IMR-90 (cell line): ENCODE data around the gene DCAF8L2. TPM values are rescaled to one million over a fixed set of nuclear protein-coding genes. Genes with fewer than 3 reads are reported as not detected.
A peak's percentile ranks its signal among the peaks of the same experiment; 100 is the strongest.

Experiments used
- ATAC-seq: fragments of 200-7000 bp; cut with Tn5 transposase; 2 replicates; pipeline ENCODE4 v1.9.1; 2020; ENCODE audit warnings: low read depth, mild to moderate bottlenecking, moderate library complexity
- BruUV-seq: library from RNA; stranded (reverse); fragments of 400-500 nt; replicated peaks from 2 replicates; lab custom pipeline; 2021; lab: Mats Ljungman, UMichigan
- CTCF ChIA-PET: fragments of 300-600 bp; formaldehyde crosslinking; extraction: SDS; loops from one replicate; lab custom pipeline; 2021; ENCODE audit warnings: antibody characterized with exemption; lab: Yijun Ruan, JAX
- POLR2A ChIA-PET: fragments of 300-600 bp; sonication (Branson Sonifier 250); formaldehyde crosslinking; loops from one replicate; lab custom pipeline; 2022; ENCODE audit warnings: antibody characterized with exemption; ENCODE audit not compliant: unreplicated experiment; lab: Charles Lee
- DNase-seq: peaks from one replicate; pipeline ENCODE4 v3.0.0; 2013
- H2AFZ ChIP-seq: replicated peaks from 2 replicates; pipeline ENCODE3; 2013; ENCODE audit warnings: low read length, mild to moderate bottlenecking; ENCODE audit not compliant: poor library complexity
- H2AK5ac ChIP-seq: 2 replicates; pipeline ENCODE4 v1.6.1; 2013; ENCODE audit warnings: low read depth, low read length, inconsistent platforms
- H2AK9ac ChIP-seq: replicated peaks from 2 replicates; pipeline ENCODE3; 2013; ENCODE audit warnings: mild to moderate bottlenecking, low read depth, low read length, moderate library complexity; ENCODE audit not compliant: poor library complexity
- H2BK120ac ChIP-seq: 2 replicates; pipeline ENCODE4 v1.6.1; 2013; ENCODE audit warnings: low read depth, low read length, inconsistent platforms
- H2BK15ac ChIP-seq: 3 replicates; pipeline ENCODE4 v1.6.1; 2013; ENCODE audit warnings: low read depth, low read length, inconsistent platforms
- H2BK20ac ChIP-seq: 2 replicates; pipeline ENCODE4 v1.6.1; 2013; ENCODE audit warnings: low read depth, mild to moderate bottlenecking, inconsistent platforms, low read length, moderate library complexity
- H2BK5ac ChIP-seq: 2 replicates; pipeline ENCODE4 v1.6.1; 2013; ENCODE audit warnings: mild to moderate bottlenecking, low read depth, low read length, inconsistent platforms; ENCODE audit not compliant: poor library complexity, severe bottlenecking
- H3K14ac ChIP-seq: replicated peaks from 2 replicates; pipeline ENCODE4 v1.6.1; 2013; ENCODE audit warnings: low read depth, low read length, inconsistent platforms
- H3K18ac ChIP-seq: 2 replicates; pipeline ENCODE4 v1.6.1; 2013; ENCODE audit warnings: low read depth, low read length, control low read depth
- H3K23ac ChIP-seq: 2 replicates; pipeline ENCODE4 v1.6.1; 2013; ENCODE audit warnings: low read depth, low read length, inconsistent platforms
- H3K27ac ChIP-seq: 2 replicates; pipeline ENCODE4 v1.5.1; 2013; ENCODE audit warnings: mild to moderate bottlenecking, control low read depth, low read length; ENCODE audit not compliant: insufficient read depth
- H3K27me3 ChIP-seq: 2 replicates; pipeline ENCODE4 v1.6.1; 2013; ENCODE audit warnings: low read length; ENCODE audit not compliant: control insufficient read depth, insufficient read depth
- H3K36me3 ChIP-seq: 2 replicates; pipeline ENCODE4 v1.6.1; 2013; ENCODE audit warnings: low read length, mixed read lengths; ENCODE audit not compliant: control insufficient read depth, insufficient read depth
- H3K4ac ChIP-seq: 2 replicates; pipeline ENCODE4 v1.6.1; 2013; ENCODE audit warnings: low read depth, low read length, inconsistent platforms
- H3K4me1 ChIP-seq: 2 replicates; pipeline ENCODE4 v1.6.1; 2013; ENCODE audit warnings: low read length, mixed read lengths; ENCODE audit not compliant: control insufficient read depth, insufficient read depth
- H3K4me2 ChIP-seq: 2 replicates; pipeline ENCODE4 v1.6.1; 2013; ENCODE audit warnings: low read depth, mild to moderate bottlenecking, control low read depth, low read length, moderate library complexity
- H3K4me3 ChIP-seq: 2 replicates; pipeline ENCODE4 v1.5.1; 2013; ENCODE audit warnings: low read depth, mild to moderate bottlenecking, control low read depth, low read length, moderate library complexity; ENCODE audit not compliant: insufficient read depth
- H3K56ac ChIP-seq: 2 replicates; pipeline ENCODE4 v1.6.1; 2013; ENCODE audit warnings: low read length, inconsistent platforms; ENCODE audit not compliant: insufficient read depth; ENCODE audit errors: extremely low read depth
- H3K79me1 ChIP-seq, 2 experiments: 2 replicates each; pipeline ENCODE4 v1.6.1; 2013; ENCODE audit warnings: low read length in 2 of 2, inconsistent platforms in 1 of 2, low read depth in 1 of 2
- H3K9ac ChIP-seq: 2 replicates; pipeline ENCODE4 v1.6.1; 2013; ENCODE audit warnings: low read depth, low read length, control low read depth
- H3K9me1 ChIP-seq: 2 replicates; pipeline ENCODE4 v1.6.1; 2013; ENCODE audit warnings: low read length, inconsistent platforms; ENCODE audit not compliant: insufficient read depth
- H3K9me3 ChIP-seq: 2 replicates; pipeline ENCODE4 v1.6.1; 2013; ENCODE audit warnings: low read length; ENCODE audit not compliant: control insufficient read depth, insufficient read depth
- H4K20me1 ChIP-seq: 2 replicates; pipeline ENCODE4 v1.6.1; 2013; ENCODE audit warnings: low read length, inconsistent platforms; ENCODE audit not compliant: insufficient read depth
- H4K5ac ChIP-seq: 2 replicates; pipeline ENCODE4 v1.6.1; 2013; ENCODE audit warnings: mild to moderate bottlenecking, low read depth, low read length, control low read depth
- H4K8ac ChIP-seq, 2 experiments: 2 replicates each; pipeline ENCODE4 v1.6.1; 2013; ENCODE audit warnings: low read depth in 2 of 2, low read length in 2 of 2, control low read depth in 1 of 2, inconsistent platforms in 1 of 2
- H4K91ac ChIP-seq: 2 replicates; pipeline ENCODE4 v1.6.1; 2013; ENCODE audit warnings: low read depth, low read length, inconsistent platforms; ENCODE audit not compliant: insufficient read depth
- BHLHE40 ChIP-seq: fragments of 150-350 bp; IDR thresholded peaks from 2 replicates; pipeline ENCODE4 v1.6.1; 2016; ENCODE audit warnings: mild to moderate bottlenecking, low read depth, low read length
- CEBPB ChIP-seq: IDR thresholded peaks from 2 replicates; pipeline ENCODE4 v1.6.1; 2012; ENCODE audit warnings: low read depth, low read length, improper control_type of control experiment
- CHD1 ChIP-seq: IDR thresholded peaks from 2 replicates; pipeline ENCODE4 v1.6.1; 2012; ENCODE audit warnings: low read depth, low read length, improper control_type of control experiment
- ELK1 ChIP-seq: fragments of 150-350 bp; IDR thresholded peaks from 2 replicates; pipeline ENCODE4 v1.6.1; 2016; ENCODE audit warnings: low read depth, mild to moderate bottlenecking, low read length, moderate library complexity, borderline replicate concordance
- FOS ChIP-seq: fragments of 150-350 bp; IDR thresholded peaks from 2 replicates; pipeline ENCODE4 v1.6.1; 2016; ENCODE audit warnings: low read depth, low read length
- MAFK ChIP-seq: IDR thresholded peaks from 2 replicates; pipeline ENCODE4 v1.6.1; 2012; ENCODE audit warnings: low read depth, low read length, improper control_type of control experiment
- MAZ ChIP-seq: IDR thresholded peaks from 2 replicates; pipeline ENCODE4 v1.6.1; 2012; ENCODE audit warnings: low read depth, mild to moderate bottlenecking, low read length, improper control_type of control experiment, moderate library complexity, borderline replicate concordance
- MXI1 ChIP-seq: IDR thresholded peaks from 2 replicates; pipeline ENCODE4 v1.6.1; 2012; ENCODE audit warnings: low read depth, mild to moderate bottlenecking, low read length, moderate library complexity, borderline replicate concordance
- NFE2L2 ChIP-seq: fragments of 150-350 bp; IDR thresholded peaks from 2 replicates; pipeline ENCODE4 v1.6.1; 2016; ENCODE audit warnings: low read depth, mild to moderate bottlenecking, low read length
- POLR2A ChIP-seq: IDR thresholded peaks from 2 replicates; pipeline ENCODE4 v1.6.1; 2012; ENCODE audit warnings: mild to moderate bottlenecking, low read depth, low read length
- RAD21 ChIP-seq: IDR thresholded peaks from 2 replicates; pipeline ENCODE4 v1.6.1; 2012; ENCODE audit warnings: low read length, improper control_type of control experiment
- RCOR1 ChIP-seq: IDR thresholded peaks from 2 replicates; pipeline ENCODE4 v1.6.1; 2012; ENCODE audit warnings: mild to moderate bottlenecking, low read length, improper control_type of control experiment; ENCODE audit not compliant: insufficient replicate concordance
- RFX5 ChIP-seq: IDR thresholded peaks from 2 replicates; pipeline ENCODE4 v1.8.0; 2012; ENCODE audit warnings: low read depth, mild to moderate bottlenecking, low read length, moderate library complexity
- SMC3 ChIP-seq: fragments of 150-350 bp; IDR thresholded peaks from 2 replicates; pipeline ENCODE4 v1.6.1; 2016; ENCODE audit warnings: low read depth, mild to moderate bottlenecking, antibody characterized with exemption, low read length, moderate library complexity
- USF2 ChIP-seq: fragments of 150-350 bp; IDR thresholded peaks from 2 replicates; pipeline ENCODE4 v1.6.1; 2017; ENCODE audit warnings: mild to moderate bottlenecking, antibody characterized with exemption, low read length, low read depth
- WGBS, 2 experiments: methylation state at CpG; one replicate each; pipeline versions ENCODE4 v1.1.5 to v1.1.7; 2013; ENCODE audit warnings: missing lambda C conversion rate in 2 of 2; ENCODE audit not compliant: insufficient read length in 1 of 2; ENCODE audit errors: extremely low coverage in 2 of 2; 5-methylcytosine and 5-hydroxymethylcytosine counted together
- dilution Hi-C: fragments of 300-500 bp; cut with HindIII; formaldehyde crosslinking; loops from one replicate; pipeline ENCODE4 v1.14.3; 2018; ENCODE audit warnings: low sequenced_read_pairs; ENCODE audit not compliant: unreplicated experiment
- in situ Hi-C: fragments of 300-500 bp; cut with MboI; formaldehyde crosslinking; loops from 3 replicates; pipeline ENCODE4 v1.14.3; 2019; ENCODE audit warnings: low sequenced_read_pairs, inconsistent platforms, mixed read lengths
- intact Hi-C: fragments of 100-400 bp; cut with micrococcal nuclease; formaldehyde crosslinking; loops from 2 replicates; pipeline ENCODE4 v1.10.0; 2022
- polyA plus RNA-seq, 3 experiments: library from polyadenylated mRNA; depleted of rRNA; stranded (reverse); fragments of >200 nt; gene quantifications; 2 replicates each; pipeline ENCODE4 v1.2.3, GENCODE V29; 2012; ENCODE audit warnings: low replicate concordance in 1 of 3
- total RNA-seq: library from RNA; depleted of rRNA; stranded (reverse); fragments of >200 nt; gene quantifications from 2 replicates; pipeline ENCODE4 v1.2.3, GENCODE V29; 2012
- TF ChIP-seq, protein P1 (sequence below): conservative IDR thresholded peaks from 2 replicates; pipeline ENCODE4 v1.5.1; 2012; ENCODE audit warnings: mild to moderate bottlenecking, low read depth, low read length, improper control_type of control experiment

Gene DCAF8L2
- total and polyA plus RNA-seq, 2 of the 4 experiments (the other 2 are of a cell fraction): not detected

DNA sequence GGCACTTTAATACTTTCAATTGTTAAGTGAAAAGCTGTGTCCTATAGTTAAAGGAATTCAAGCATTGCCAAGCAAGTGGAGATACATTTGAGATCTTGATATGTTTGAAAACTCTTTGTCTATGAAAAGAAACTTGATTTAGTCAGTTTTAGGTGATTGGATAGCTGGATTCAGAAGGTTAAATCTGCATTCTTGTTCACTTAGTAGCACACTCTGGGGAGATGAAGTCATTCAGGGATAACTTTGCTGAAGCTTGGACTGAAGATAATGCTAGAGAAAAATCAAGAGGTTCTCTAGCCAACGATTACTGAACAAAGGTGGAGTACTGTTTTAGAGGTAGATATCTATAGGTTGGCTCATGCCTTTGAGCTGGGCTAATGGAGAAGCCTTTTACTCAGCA, 90.6 kb downstream of the DCAF8L2 start:
- no peak overlapping the region for H2BK120ac ChIP-seq
- CTCF ChIA-PET: no interaction called here
- no peak overlapping the region for H3K23ac ChIP-seq
- H2AK9ac ChIP-seq: no peak overlapping the region
- H3K9ac ChIP-seq: no peak overlapping the region
- DNase-seq (peak; percentile 56), ATAC-seq (peak; percentile 85)
- intact Hi-C loops: loop anchor here (2.0 to 5.0 kb wide), 2 partner anchors 123 to 906 kb away; partner anchors contain the start of gene IL1RAPL1
- H4K5ac ChIP-seq: no peak overlapping the region
- in situ Hi-C loops: no loop called here
- no peaks in the 10 kb centered on the region for H3K9me1 ChIP-seq
- H3K14ac ChIP-seq: no peak overlapping the region
- no peaks in the 10 kb centered on the region for H3K9me3 ChIP-seq
- no peak overlapping the region for H2BK15ac ChIP-seq
- H3K56ac ChIP-seq: no peak overlapping the region
- H2BK20ac ChIP-seq: no peak overlapping the region
- H2AFZ ChIP-seq: no peak overlapping the region
- no peak overlapping the region for H3K4ac ChIP-seq
- H3K4me2 ChIP-seq: no peak overlapping the region
- no peaks in the 10 kb centered on the region for H3K36me3 ChIP-seq
- no peak overlapping the region for H2BK5ac ChIP-seq
- BruUV-seq: no TSS peak
- H3K4me3 ChIP-seq: no peak overlapping the region
- no peak overlapping the region for H4K8ac ChIP-seq
- dilution Hi-C loops: no loop called here
- H2AK5ac ChIP-seq: no peak overlapping the region
- no peaks in the 10 kb centered on the region for H3K4me1 ChIP-seq
- no peak overlapping the region for H3K18ac ChIP-seq
- no peaks in the 10 kb centered on the region for H4K20me1 ChIP-seq
- no peaks in the 10 kb centered on the region for H3K27me3 ChIP-seq
- no peaks in the 10 kb centered on the region for H3K79me1 ChIP-seq
- no peak overlapping the region for H4K91ac ChIP-seq
- POLR2A ChIA-PET: no interaction called here
- TF ChIP-seq BHLHE40: no peak
- no peak for TF ChIP-seq RCOR1
- no peak for TF ChIP-seq MAFK
- no peak for TF ChIP-seq POLR2A
- no peak for TF ChIP-seq SMC3
- no peak for TF ChIP-seq FOS
- no peak for TF ChIP-seq CHD1
- no peak for TF ChIP-seq USF2
- TF ChIP-seq, protein P1, sequence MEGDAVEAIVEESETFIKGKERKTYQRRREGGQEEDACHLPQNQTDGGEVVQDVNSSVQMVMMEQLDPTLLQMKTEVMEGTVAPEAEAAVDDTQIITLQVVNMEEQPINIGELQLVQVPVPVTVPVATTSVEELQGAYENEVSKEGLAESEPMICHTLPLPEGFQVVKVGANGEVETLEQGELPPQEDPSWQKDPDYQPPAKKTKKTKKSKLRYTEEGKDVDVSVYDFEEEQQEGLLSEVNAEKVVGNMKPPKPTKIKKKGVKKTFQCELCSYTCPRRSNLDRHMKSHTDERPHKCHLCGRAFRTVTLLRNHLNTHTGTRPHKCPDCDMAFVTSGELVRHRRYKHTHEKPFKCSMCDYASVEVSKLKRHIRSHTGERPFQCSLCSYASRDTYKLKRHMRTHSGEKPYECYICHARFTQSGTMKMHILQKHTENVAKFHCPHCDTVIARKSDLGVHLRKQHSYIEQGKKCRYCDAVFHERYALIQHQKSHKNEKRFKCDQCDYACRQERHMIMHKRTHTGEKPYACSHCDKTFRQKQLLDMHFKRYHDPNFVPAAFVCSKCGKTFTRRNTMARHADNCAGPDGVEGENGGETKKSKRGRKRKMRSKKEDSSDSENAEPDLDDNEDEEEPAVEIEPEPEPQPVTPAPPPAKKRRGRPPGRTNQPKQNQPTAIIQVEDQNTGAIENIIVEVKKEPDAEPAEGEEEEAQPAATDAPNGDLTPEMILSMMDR: no peak
- no peak for TF ChIP-seq NFE2L2
- no peak for TF ChIP-seq ELK1
- no peak for TF ChIP-seq CEBPB
- no peak for TF ChIP-seq RAD21
- no peak for TF ChIP-seq RFX5
- no peak for TF ChIP-seq MXI1
- no peak for TF ChIP-seq MAZ
- WGBS, 2 experiments: no CpG with 5 or more reads among the region's 1 CpG
- H3K27ac ChIP-seq: no peak overlapping the region
